Right lobe of liver (tissue), 6 donors: ENCODE results near the gene TBX4. TPM values are rescaled to one million over a fixed set of nuclear protein-coding genes. Genes with fewer than 3 reads are reported as not detected.

Source experiments
- ATAC-seq, 4 donors: fragments of 200-7000 bp; cut with Tn5 transposase; one replicate each; pipeline ENCODE4 v1.9.1; 2020; ENCODE audit warnings: mild to moderate bottlenecking in 4 of 4, moderate library complexity in 4 of 4
- DNase-seq, 3 donors: peaks; one replicate each; pipeline ENCODE4 v3.0.0-alpha.2; 2020
- H3K27ac ChIP-seq, 3 donors: fragments of 200-600 bp; one replicate each; pipeline ENCODE4 v1.8.0; 2022
- H3K27me3 ChIP-seq, 2 donors: fragments of 200-600 bp; one replicate each; pipeline ENCODE4 v1.8.0; 2022
- H3K36me3 ChIP-seq, 4 donors: fragments of 200-600 bp; sonication (generic) in 1 of 4; one replicate each; pipeline versions ENCODE4 v1.5.1 to v1.8.0; 2017 to 2022; ENCODE audit warnings: control low read depth in 1 of 4
- H3K4me1 ChIP-seq, 4 donors: fragments of 200-600 bp; sonication (generic) in 1 of 4; one replicate each; pipeline versions ENCODE4 v1.5.1 to v1.8.0; 2017 to 2022; ENCODE audit warnings: control low read depth in 1 of 4
- H3K4me3 ChIP-seq, 3 donors: fragments of 200-600 bp; one replicate each; pipeline ENCODE4 v1.8.0; 2022
- H3K9me3 ChIP-seq, 4 donors: fragments of 200-600 bp; sonication (generic) in 1 of 4; one replicate each; pipeline versions ENCODE4 v1.5.1 to v1.8.0; 2017 to 2022; ENCODE audit warnings: control low read depth in 1 of 4
- CTCF ChIP-seq, 4 donors: fragments of 200-600 bp in 3 of 4; fragments of 450-650 bp in 1 of 4; IDR thresholded peaks; one replicate each; pipeline versions ENCODE4 v1.5.1 to v1.8.0; 2016 to 2022; ENCODE audit warnings: antibody characterized with exemption in 4 of 4, mild to moderate bottlenecking in 2 of 4
- POLR2A ChIP-seq: fragments of 450-650 bp; IDR thresholded peaks from one replicate; pipeline ENCODE4 v1.6.1; 2017; ENCODE audit warnings: antibody characterized with exemption, mild to moderate bottlenecking
- WGBS: methylation state at CpG from one replicate; pipeline ENCODE4 v1.1.6; 2018; ENCODE audit warnings: low coverage, low lambda C conversion rate; ENCODE audit not compliant: insufficient coverage; ENCODE audit errors: missing lambda C conversion rate; 5-methylcytosine and 5-hydroxymethylcytosine counted together
- intact Hi-C, 2 donors: fragments of 100-400 bp; cut with DNase I; formaldehyde crosslinking; loops; one replicate each; pipeline versions ENCODE4 v1.11.2 to v1.14.1; 2022
- total RNA-seq, 6 experiments: library from RNA; depleted of rRNA in 2 of 6; stranded (reverse); fragments of >200 nt in 2 of 6; fragmentation: NEBNext Ultra II Directional in 3 of 6; extraction: Animal tissue kit (Norgen Biotek cat#: 25700) in 3 of 6; gene quantifications; one replicate each; pipeline versions ENCODE4 v1.1.0 to v1.2.4, GENCODE V29; 2016 to 2023
- donor health status: DM: no; HTN: yes; CAD: no.
- donor health status: DM: no; HTN: no; CAD: no.
- donor health status: DM: no; HTN: no; CAD: no.
- donor health status: DM: no; HTN: yes; CAD: no.
- donor health status: DM: no; HTN: yes; CAD: no.

TBX4 gene
- total RNA-seq, 6 experiments from 2014 or later, result not detected

- 82% methylated on average over 9 of the region's 9 CpGs for WGBS
- Histone ChIP-seq H3K36me3 (no peaks in the 10 kb centered on the region), H3K4me3 (no peak overlapping the region), H3K9me3 (no peaks in the 10 kb centered on the region), H3K4me1 (peaks cover 0 to 23% (median 0%) of the 10 kb centered on the region in 4 donors), H3K27ac (no peak overlapping the region), H3K27me3 (peaks cover 20 to 34% of the 10 kb centered on the region in 2 donors)
- no peak for ATAC-seq
- intact Hi-C loops, result no loop called here
- TF ChIP-seq CTCF (IDR thresholded peaks at IDR 0.05), result no peak
- no peak for TF ChIP-seq POLR2A
- no peak for DNase-seq
These were observed 2.2 kb upstream of the TBX4 start for GRCh38 chr17:61449707-61450640.

GRCh38 chr17:61450641-61451537 lies 1.3 kb upstream of the TBX4 start:
- Histone ChIP-seq H3K9me3 (no peaks in the 10 kb centered on the region), H3K27me3 (peaks cover 22 to 42% of the 10 kb centered on the region in 2 donors), H3K36me3 (no peaks in the 10 kb centered on the region), H3K4me3 (no peak overlapping the region), H3K27ac (no peak overlapping the region), H3K4me1 (peaks cover 0 to 24% (median 0%) of the 10 kb centered on the region in 4 donors)
- DNase-seq, result no peak
- TF ChIP-seq CTCF (IDR thresholded peaks at IDR 0.05), result no peak
- no peak for TF ChIP-seq POLR2A
- ATAC-seq, result no peak
- WGBS, result 57% methylated on average over 8 of the region's 19 CpGs
- intact Hi-C loops, result no loop called here

GRCh38 chr17:61451538-61452300 lies 503 bp upstream of the TBX4 start:
- Histone ChIP-seq H3K4me1 (peaks cover 0 to 24% (median 0%) of the 10 kb centered on the region in 4 donors), H3K36me3 (no peaks in the 10 kb centered on the region), H3K27ac (no peak overlapping the region), H3K9me3 (no peaks in the 10 kb centered on the region), H3K4me3 (peak overlapping the region in 1 of 3 donors; percentile 26), H3K27me3 (peaks cover 25 to 50% of the 10 kb centered on the region in 2 donors)
- no peak for TF ChIP-seq POLR2A
- no peak for TF ChIP-seq CTCF (IDR thresholded peaks at IDR 0.05)
- intact Hi-C loops, result no loop called here
- DNase-seq, result no peak
- peak; percentile 43 to 58 (median 47) for ATAC-seq
- WGBS, result no CpG with 5 or more reads among the region's 75 CpGs
